ENCODE data around the gene PIGU.

DNA sequence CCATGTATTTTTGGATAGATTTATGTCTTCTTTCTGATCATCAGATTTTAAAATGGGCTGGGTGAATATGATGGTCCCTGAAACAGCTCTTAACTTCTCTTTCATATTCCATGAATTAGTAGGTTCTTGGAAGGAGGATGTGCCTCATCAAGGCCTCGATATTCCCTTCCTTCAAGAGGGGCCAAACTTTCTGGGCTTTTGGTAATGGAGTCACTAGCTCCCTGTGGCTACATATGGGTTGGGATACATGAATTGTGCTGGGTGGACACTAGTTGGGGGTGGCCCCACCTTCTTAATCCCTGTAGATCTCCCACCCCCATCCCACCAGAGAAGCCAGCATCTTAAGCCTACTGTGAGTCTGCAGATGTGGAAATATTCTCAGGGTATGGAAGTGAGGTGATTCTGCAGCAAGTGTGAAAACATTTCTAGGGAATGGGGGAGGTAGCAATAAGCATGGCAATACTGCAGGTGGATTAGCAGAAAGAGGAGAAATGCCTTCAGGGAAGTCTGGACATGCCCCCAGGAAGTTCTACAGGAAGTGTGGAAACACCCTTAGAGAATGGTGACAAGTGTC, 29.5 kb upstream of the PIGU start:
- TF ChIP-seq EZH2 (IDR thresholded peaks at IDR 0.05): no peak
- no peak for TF ChIP-seq POLR2AphosphoS5 (IDR thresholded peaks at IDR 0.05; ENCODE audit: borderline replicate concordance, low read depth, low read length)
